Glutamatergic neuron (in vitro differentiated cells): ENCODE results near the gene PTBP1. TPM values are rescaled to one million over a fixed set of nuclear protein-coding genes. Genes with fewer than 3 reads are reported as not detected.

ENCODE experiments used
- DNase-seq: peaks from one replicate; pipeline ENCODE4 v3.0.0; 2022
- H3K27ac Mint-ChIP-seq: one replicate; pipeline ENCODE4 v1.8.0; 2020; ENCODE audit warnings: mild to moderate bottlenecking, mixed read lengths, inconsistent platforms; ENCODE audit not compliant: unreplicated experiment
- H3K27me3 Mint-ChIP-seq: one replicate; pipeline ENCODE4 v1.8.0; 2020; ENCODE audit warnings: mild to moderate bottlenecking, moderate library complexity, mixed read lengths, inconsistent platforms; ENCODE audit not compliant: unreplicated experiment
- H3K36me3 Mint-ChIP-seq: one replicate; pipeline ENCODE4 v1.8.0; 2020; ENCODE audit warnings: mild to moderate bottlenecking, mixed read lengths, inconsistent platforms; ENCODE audit not compliant: unreplicated experiment
- H3K4me1 Mint-ChIP-seq: one replicate; pipeline ENCODE4 v1.8.0; 2020; ENCODE audit warnings: mild to moderate bottlenecking, low read depth, mixed read lengths, inconsistent platforms; ENCODE audit not compliant: unreplicated experiment
- H3K4me3 Mint-ChIP-seq: one replicate; pipeline ENCODE4 v1.8.0; 2020; ENCODE audit warnings: mild to moderate bottlenecking, mixed read lengths, inconsistent platforms; ENCODE audit not compliant: unreplicated experiment
- H3K9me3 Mint-ChIP-seq: one replicate; pipeline ENCODE4 v1.8.0; 2020; ENCODE audit warnings: mild to moderate bottlenecking, moderate library complexity, mixed read lengths, inconsistent platforms; ENCODE audit not compliant: unreplicated experiment
- CTCF ChIP-seq: fragments of 200-600 bp; sonication (generic); IDR thresholded peaks from one replicate; pipeline ENCODE4 v1.5.0; 2021; ENCODE audit not compliant: partially characterized antibody, unreplicated experiment
- long read RNA-seq: library from polyadenylated mRNA; unstranded; transcript quantifications from one replicate; pipeline ENCODE4 v2.0.0, GENCODE V29; 2020; ENCODE audit not compliant: unreplicated experiment
- total RNA-seq: library from RNA; stranded (reverse); fragmentation: NEBNext Ultra II Directional; extraction: Animal tissue kit (Norgen Biotek cat#: 25700); gene quantifications from one replicate; pipeline ENCODE4 v1.2.1, GENCODE V29; 2021; ENCODE audit not compliant: unreplicated experiment

The PTBP1 gene
- total RNA-seq: 244 TPM
- long read RNA-seq, transcript PTBP1-203 (15 exons, 3,598 nt): major isoform, 11 of 30 reads
- long read RNA-seq, partial matches to known transcripts: 4 of 30 reads
- long read RNA-seq, other reads (novel, unspliced or antisense): 11 of 30 reads

- peak within 1 kb of the TSS; percentile 93 for H3K27ac Mint-ChIP-seq
- no peaks in the 10 kb centered on the region for H3K36me3 Mint-ChIP-seq
- peaks cover 7% of the 10 kb centered on the region for H3K9me3 Mint-ChIP-seq
- H3K4me1 Mint-ChIP-seq: peaks cover 17% of the 10 kb centered on the region
- no peak for TF ChIP-seq CTCF
- peaks cover 14% of the 10 kb centered on the region for H3K27me3 Mint-ChIP-seq
- DNase-seq: peak; percentile 99
- H3K4me3 Mint-ChIP-seq: peak within 1 kb of the TSS; percentile 95
Observed at GRCh38 chr19:796692-797527, at the start of gene PTBP1. Gene PTBP1, plus strand, starts transcription at chr19:797452. Its CDS starts 46 bp downstream, at chr19:797498.

- H3K27ac Mint-ChIP-seq: no peak overlapping the region
- H3K4me1 Mint-ChIP-seq: peaks cover 4% of the 10 kb centered on the region
- H3K9me3 Mint-ChIP-seq: peaks cover 24% of the 10 kb centered on the region
- no peak for DNase-seq
- no peak overlapping the region for H3K4me3 Mint-ChIP-seq
- no peaks in the 10 kb centered on the region for H3K36me3 Mint-ChIP-seq
- peaks cover 10% of the 10 kb centered on the region for H3K27me3 Mint-ChIP-seq
- TF ChIP-seq CTCF: no peak
Observed at GRCh38 chr19:748274-748598, 49.0 kb upstream of the PTBP1 start.

GRCh38 chr19:749811-750210, 47.4 kb upstream of the PTBP1 start:
- H3K27me3 Mint-ChIP-seq: peaks cover 8% of the 10 kb centered on the region
- no peak overlapping the region for H3K27ac Mint-ChIP-seq
- peaks cover 4% of the 10 kb centered on the region for H3K4me1 Mint-ChIP-seq
- TF ChIP-seq CTCF: no peak
- H3K9me3 Mint-ChIP-seq: peaks cover 18% of the 10 kb centered on the region
- no peaks in the 10 kb centered on the region for H3K36me3 Mint-ChIP-seq
- no peak overlapping the region for H3K4me3 Mint-ChIP-seq
- DNase-seq: no peak

DNA sequence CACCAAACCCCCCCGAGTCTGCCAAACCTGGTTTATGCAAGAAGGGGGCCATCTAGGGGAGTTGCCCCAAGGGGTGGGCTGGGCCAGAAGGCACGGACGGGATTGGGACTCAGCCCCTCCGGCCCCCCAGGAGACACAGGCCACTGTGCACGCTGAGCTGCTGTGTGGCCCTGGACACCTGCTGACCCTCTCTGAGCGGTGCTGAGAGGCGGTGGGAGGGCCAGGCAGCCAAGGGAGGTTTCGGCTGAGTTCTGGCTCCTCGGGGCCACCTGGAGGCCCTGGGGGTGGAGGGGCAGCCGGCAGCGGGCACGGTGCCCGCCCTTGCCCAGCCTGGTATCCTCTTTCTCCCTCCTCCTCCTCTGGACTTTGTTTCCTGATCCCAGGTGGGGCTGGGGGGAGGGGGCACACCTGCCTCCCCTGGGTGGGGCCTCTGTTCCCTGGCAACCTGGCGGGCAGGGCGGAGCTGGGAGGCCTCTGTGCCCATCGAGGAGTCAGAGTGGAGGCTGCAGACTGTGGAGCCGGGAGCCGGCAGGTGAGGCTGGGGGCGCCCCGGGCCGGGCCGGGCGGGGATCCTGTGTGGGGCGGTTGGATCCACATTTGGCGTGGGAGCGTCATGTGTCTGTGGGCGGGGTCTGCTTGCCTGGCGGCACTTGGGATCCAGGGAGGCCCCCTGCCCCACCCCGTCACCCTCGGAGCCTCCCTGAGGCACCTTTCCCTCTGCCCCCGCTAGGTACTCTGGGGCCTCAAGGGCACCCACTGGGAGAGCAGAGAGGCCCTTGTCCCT, 46.4 kb upstream of the PTBP1 start, which contains the start of gene MISP:
TSS of gene MISP (plus strand) at position 473 of the 784 bp plus-strand sequence. CDS start 5,835 bp downstream, outside the sequence.
- Mint-ChIP-seq H3K4me3 (no peak within 1 kb of the TSS), H3K27ac (no peak within 1 kb of the TSS), H3K27me3 (peaks cover 9% of the 10 kb centered on the region), H3K36me3 (no peaks in the 10 kb centered on the region), H3K9me3 (peaks cover 11% of the 10 kb centered on the region), H3K4me1 (peaks cover 4% of the 10 kb centered on the region)
- no peak for DNase-seq
- TF ChIP-seq CTCF: no peak
